ENCODE results near the gene CTSA. TPM values are rescaled to one million over a fixed set of nuclear protein-coding genes. Genes with fewer than 3 reads are reported as not detected.

CTSA gene
- total RNA-seq, 1 donor from 2014 or later = 310 TPM

GRCh38 chr20:45911486-45912343 lies 20.6 kb downstream of the CTSA start, which contains the start of gene PLTP:
Gene PLTP, minus strand, starts transcription at chr20:45912155. Its CDS starts 703 bp downstream, at chr20:45911452.
- Mint-ChIP-seq H3K27ac (ENCODE audit: unreplicated experiment) (peak within 1 kb of the TSS; percentile 92), H3K36me3 (ENCODE audit: unreplicated experiment) (peaks cover 7% of the 10 kb centered on the region), H3K9me3 (ENCODE audit: unreplicated experiment) (no peaks in the 10 kb centered on the region), H3K4me1 (ENCODE audit: unreplicated experiment) (peaks cover 22% of the 10 kb centered on the region), H3K4me3 (ENCODE audit: unreplicated experiment) (peak within 1 kb of the TSS; percentile 72), H3K27me3 (ENCODE audit: unreplicated experiment) (no peaks in the 10 kb centered on the region)
- DNase-seq (ENCODE audit: extremely low spot score, unreplicated experiment) = peak; percentile 88
- TF ChIP-seq CTCF (IDR thresholded peaks at IDR 0.05) = no peak

- no peaks in the 10 kb centered on the region for H3K9me3 Mint-ChIP-seq (ENCODE audit: unreplicated experiment)
- no peak for DNase-seq (ENCODE audit: extremely low spot score, unreplicated experiment)
- H3K27ac Mint-ChIP-seq (ENCODE audit: unreplicated experiment) = peak overlapping the region; percentile 92
- H3K27me3 Mint-ChIP-seq (ENCODE audit: unreplicated experiment) = no peaks in the 10 kb centered on the region
- H3K4me1 Mint-ChIP-seq (ENCODE audit: unreplicated experiment) = peaks cover 22% of the 10 kb centered on the region
- peaks cover 7% of the 10 kb centered on the region for H3K36me3 Mint-ChIP-seq (ENCODE audit: unreplicated experiment)
- peak overlapping the region; percentile 72 for H3K4me3 Mint-ChIP-seq (ENCODE audit: unreplicated experiment)
- no peak for TF ChIP-seq CTCF (IDR thresholded peaks at IDR 0.05)
Measured at GRCh38 chr20:45912344-45912682, 21.2 kb downstream of the CTSA start.

- peaks cover 26% of the 10 kb centered on the region for H3K4me1 Mint-ChIP-seq (ENCODE audit: unreplicated experiment)
- H3K36me3 Mint-ChIP-seq (ENCODE audit: unreplicated experiment) = peaks cover 5% of the 10 kb centered on the region
- peak overlapping the region; percentile 35 for H3K4me3 Mint-ChIP-seq (ENCODE audit: unreplicated experiment)
- no peak for DNase-seq (ENCODE audit: extremely low spot score, unreplicated experiment)
- H3K9me3 Mint-ChIP-seq (ENCODE audit: unreplicated experiment) = no peaks in the 10 kb centered on the region
- no peak for TF ChIP-seq CTCF (IDR thresholded peaks at IDR 0.05)
- no peaks in the 10 kb centered on the region for H3K27me3 Mint-ChIP-seq (ENCODE audit: unreplicated experiment)
- H3K27ac Mint-ChIP-seq (ENCODE audit: unreplicated experiment) = no peak overlapping the region
Measured at GRCh38 chr20:45913116-45913515, 22.0 kb downstream of the CTSA start.

- TF ChIP-seq CTCF (IDR thresholded peaks at IDR 0.05) = no peak
- H3K4me1 Mint-ChIP-seq (ENCODE audit: unreplicated experiment) = peaks cover 49% of the 10 kb centered on the region
- H3K27me3 Mint-ChIP-seq (ENCODE audit: unreplicated experiment) = no peaks in the 10 kb centered on the region
- H3K4me3 Mint-ChIP-seq (ENCODE audit: unreplicated experiment) = no peak overlapping the region
- no peaks in the 10 kb centered on the region for H3K9me3 Mint-ChIP-seq (ENCODE audit: unreplicated experiment)
- no peaks in the 10 kb centered on the region for H3K36me3 Mint-ChIP-seq (ENCODE audit: unreplicated experiment)
- H3K27ac Mint-ChIP-seq (ENCODE audit: unreplicated experiment) = peak overlapping the region; percentile 35
- no peak for DNase-seq (ENCODE audit: extremely low spot score, unreplicated experiment)
Measured at GRCh38 chr20:45917790-45918141, 26.6 kb downstream of the CTSA start.

GRCh38 chr20:45918182-45918737 lies 27.1 kb downstream of the CTSA start:
- Mint-ChIP-seq H3K4me1 (ENCODE audit: unreplicated experiment) (peaks cover 53% of the 10 kb centered on the region), H3K27me3 (ENCODE audit: unreplicated experiment) (no peaks in the 10 kb centered on the region), H3K27ac (ENCODE audit: unreplicated experiment) (peak overlapping the region; percentile 63), H3K36me3 (ENCODE audit: unreplicated experiment) (no peaks in the 10 kb centered on the region), H3K9me3 (ENCODE audit: unreplicated experiment) (no peaks in the 10 kb centered on the region), H3K4me3 (ENCODE audit: unreplicated experiment) (no peak overlapping the region)
- DNase-seq (ENCODE audit: extremely low spot score, unreplicated experiment) = no peak
- no peak for TF ChIP-seq CTCF (IDR thresholded peaks at IDR 0.05)

Measured in osteocyte (in vitro differentiated cells).